H1 (cell line): ENCODE results near the gene PTPN3. TPM values are rescaled to one million over a fixed set of nuclear protein-coding genes. Genes with fewer than 3 reads are reported as not detected.

Source experiments
- CTCF ChIA-PET: fragments of 300-600 bp; sonication (Branson Sonifier 250); formaldehyde crosslinking; loops from one replicate; lab custom pipeline; 2021; ENCODE audit not compliant: partially characterized antibody; lab: Charles Lee
- POLR2A ChIA-PET: fragments of 300-600 bp; sonication (Branson Sonifier 250); formaldehyde crosslinking; loops from one replicate; lab custom pipeline; 2021; ENCODE audit warnings: inconsistent platforms; ENCODE audit not compliant: partially characterized antibody; lab: Charles Lee
- DNase-seq, 2 experiments: peaks; one replicate each; pipeline versions ENCODE4 v3.0.0 to v3.0.0-alpha.2; 2010 to 2022; ENCODE audit warnings: low spot score in 2 of 2, low read depth in 1 of 2, mixed read lengths in 1 of 2
- FAIRE-seq: peaks from 2 replicates; lab custom pipeline; 2011; peaks lifted over from hg19 to GRCh38; lab: Jason Lieb, UNC
- H2AFZ ChIP-seq: 2 replicates; pipeline ENCODE4 v1.8.1; 2012; ENCODE audit warnings: low read length, inconsistent platforms
- H2AK5ac ChIP-seq: 2 replicates; pipeline ENCODE4 v1.6.1; 2013; ENCODE audit warnings: low read depth, low read length
- H2BK120ac ChIP-seq: replicated peaks from 2 replicates; pipeline ENCODE3; 2013; ENCODE audit warnings: low read depth, low read length, inconsistent platforms
- H2BK12ac ChIP-seq: 2 replicates; pipeline ENCODE4 v1.6.1; 2013; ENCODE audit warnings: low read depth, low read length
- H2BK15ac ChIP-seq: 2 replicates; pipeline ENCODE4 v1.6.1; 2013; ENCODE audit warnings: low read length
- H2BK20ac ChIP-seq: 2 replicates; pipeline ENCODE4 v1.6.1; 2013; ENCODE audit warnings: low read length
- H2BK5ac ChIP-seq: 2 replicates; pipeline ENCODE4 v1.6.1; 2013; ENCODE audit warnings: low read depth, low read length
- H3K14ac ChIP-seq: 2 replicates; pipeline ENCODE4 v1.6.1; 2013; ENCODE audit warnings: inconsistent platforms; ENCODE audit not compliant: insufficient read length
- H3K18ac ChIP-seq: 2 replicates; pipeline ENCODE4 v1.6.1; 2013; ENCODE audit warnings: low read length; ENCODE audit errors: extremely low read depth
- H3K23ac ChIP-seq: 2 replicates; pipeline ENCODE4 v1.6.1; 2013; ENCODE audit warnings: inconsistent platforms; ENCODE audit not compliant: insufficient read length
- H3K23me2 ChIP-seq: 2 replicates; pipeline ENCODE4 v1.6.1; 2013; ENCODE audit warnings: low read depth, low read length
- H3K27ac ChIP-seq: 2 replicates; pipeline ENCODE4 v1.6.1; 2011; ENCODE audit warnings: low read depth, low read length, inconsistent platforms
- H3K27me3 ChIP-seq, 4 experiments: replicated peaks in 1 of 4; 1 replicate in 1 of 4; 2 replicates in 3 of 4; pipeline versions ENCODE4 v1.6.1 to v1.8.1; 2011 to 2013; ENCODE audit warnings: low read length in 3 of 4, mild to moderate bottlenecking in 3 of 4, inconsistent platforms in 2 of 4, mixed read lengths in 2 of 4, moderate library complexity in 1 of 4; ENCODE audit not compliant: control insufficient read depth in 3 of 4, insufficient read depth in 3 of 4; ENCODE audit errors: extremely low read depth in 1 of 4
- H3K36me3 ChIP-seq, 4 experiments: 2 replicates each; pipeline versions ENCODE4 v1.6.1 to v1.8.1; 2011 to 2013; ENCODE audit warnings: mild to moderate bottlenecking in 4 of 4, low read length in 3 of 4, moderate library complexity in 2 of 4, control low read depth in 1 of 4, inconsistent platforms in 1 of 4; ENCODE audit not compliant: insufficient read depth in 4 of 4, control insufficient read depth in 2 of 4
- H3K4ac ChIP-seq: replicated peaks from 2 replicates; pipeline ENCODE3; 2013; ENCODE audit warnings: low read length, low read depth, mixed read lengths, inconsistent platforms; ENCODE audit not compliant: insufficient read length
- H3K4me1 ChIP-seq, 4 experiments: replicated peaks in 1 of 4; 1 replicate in 1 of 4; 2 replicates in 3 of 4; pipeline versions ENCODE4 v1.6.1 to v1.8.1; 2011 to 2013; ENCODE audit warnings: low read length in 3 of 4, inconsistent platforms in 2 of 4, mixed read lengths in 1 of 4; ENCODE audit not compliant: insufficient read depth in 4 of 4, control insufficient read depth in 3 of 4
- H3K4me2 ChIP-seq, 2 experiments: 2 replicates each; pipeline versions ENCODE4 v1.6.1 to v1.8.1; 2011 to 2013; ENCODE audit warnings: low read depth in 2 of 2, low read length in 2 of 2, control low read depth in 1 of 2, inconsistent platforms in 1 of 2, mild to moderate bottlenecking in 1 of 2; ENCODE audit not compliant: insufficient read depth in 1 of 2
- H3K4me3 ChIP-seq, 4 experiments: fragments of 200-600, 300-600 bp in 1 of 4; sonication (generic), shearing (Covaris generic), sonication (Bioruptor Twin) in 1 of 4; 2 replicates each; pipeline versions ENCODE4 v1.5.1 to v1.8.1; 2011 to 2016; ENCODE audit warnings: low read length in 4 of 4, low read depth in 3 of 4, control low read depth in 2 of 4, inconsistent platforms in 2 of 4, mild to moderate bottlenecking in 2 of 4, mixed read lengths in 1 of 4, moderate library complexity in 1 of 4; ENCODE audit not compliant: insufficient read depth in 2 of 4; ENCODE audit errors: extremely low read depth in 1 of 4
- H3K56ac ChIP-seq: replicated peaks from 2 replicates; pipeline ENCODE3; 2013; ENCODE audit warnings: low read depth, mild to moderate bottlenecking, mixed read lengths, low read length, inconsistent platforms; ENCODE audit not compliant: insufficient read length
- H3K79me1 ChIP-seq: 2 replicates; pipeline ENCODE4 v1.6.1; 2013; ENCODE audit warnings: low read depth, low read length, control low read depth
- H3K79me2 ChIP-seq, 2 experiments: 2 replicates each; pipeline versions ENCODE4 v1.6.1 to v1.8.1; 2012 to 2013; ENCODE audit warnings: low read length in 2 of 2, mild to moderate bottlenecking in 2 of 2, inconsistent platforms in 1 of 2; ENCODE audit not compliant: insufficient read depth in 2 of 2, control insufficient read depth in 1 of 2
- H3K9ac ChIP-seq, 4 experiments: replicated peaks in 1 of 4; 1 replicate in 1 of 4; 2 replicates in 3 of 4; pipeline versions ENCODE4 v1.6.1 to v1.8.1; 2011 to 2013; ENCODE audit warnings: low read depth in 3 of 4, low read length in 3 of 4, control low read depth in 2 of 4, mild to moderate bottlenecking in 2 of 4, moderate library complexity in 2 of 4, inconsistent platforms in 1 of 4; ENCODE audit errors: extremely low read depth in 1 of 4
- H3K9me3 ChIP-seq, 2 experiments: 2 replicates each; pipeline versions ENCODE4 v1.6.1 to v1.8.1; 2012 to 2013; ENCODE audit warnings: mild to moderate bottlenecking in 2 of 2, moderate library complexity in 2 of 2, control low read depth in 1 of 2, inconsistent platforms in 1 of 2, low read depth in 1 of 2, low read length in 1 of 2, mixed read lengths in 1 of 2; ENCODE audit not compliant: insufficient read depth in 2 of 2
- H4K20me1 ChIP-seq, 2 experiments: replicated peaks in 1 of 2; 2 replicates each; pipeline versions ENCODE3 to v1.8.1; 2011 to 2013; ENCODE audit warnings: inconsistent platforms in 2 of 2, low read length in 2 of 2, mild to moderate bottlenecking in 1 of 2; ENCODE audit not compliant: insufficient read depth in 2 of 2, control insufficient read depth in 1 of 2
- H4K5ac ChIP-seq: 2 replicates; pipeline ENCODE4 v1.6.1; 2013; ENCODE audit warnings: low read length, low read depth, mixed read lengths, inconsistent platforms; ENCODE audit not compliant: insufficient read length
- H4K8ac ChIP-seq: 2 replicates; pipeline ENCODE4 v1.8.0; 2013; ENCODE audit warnings: mild to moderate bottlenecking, moderate library complexity, low read length, inconsistent platforms; ENCODE audit not compliant: insufficient read depth; ENCODE audit errors: extremely low read depth
- H4K91ac ChIP-seq: replicated peaks from 2 replicates; pipeline ENCODE3; 2013; ENCODE audit warnings: low read length, mixed read lengths, inconsistent platforms; ENCODE audit not compliant: insufficient read length
- EP300 ChIP-seq, 2 experiments: IDR thresholded peaks; 1 replicate in 1 of 2; 2 replicates in 1 of 2; pipeline ENCODE4 v1.6.1; 2011 to 2012; ENCODE audit warnings: low read depth in 2 of 2, low read length in 2 of 2, mild to moderate bottlenecking in 2 of 2, borderline replicate concordance in 1 of 2, inconsistent platforms in 1 of 2, moderate library complexity in 1 of 2
- FOSL1 ChIP-seq: IDR thresholded peaks from 2 replicates; pipeline ENCODE4 v1.6.1; 2011; ENCODE audit warnings: mild to moderate bottlenecking, low read depth, low read length, moderate library complexity; ENCODE audit not compliant: insufficient read depth
- HDAC2 ChIP-seq, 2 experiments: fragments of 300-600 bp in 1 of 2; sonication (generic) in 1 of 2; IDR thresholded peaks; 2 replicates each; pipeline ENCODE4 v1.6.1; 2011 to 2012; ENCODE audit warnings: low read depth in 2 of 2, low read length in 2 of 2, mild to moderate bottlenecking in 2 of 2, moderate library complexity in 2 of 2, borderline replicate concordance in 1 of 2, inconsistent platforms in 1 of 2
- POLR2A ChIP-seq, 2 experiments: IDR thresholded peaks; 1 replicate in 1 of 2; 2 replicates in 1 of 2; pipeline ENCODE4 v1.6.1; 2011; ENCODE audit warnings: low read depth in 2 of 2, low read length in 2 of 2, mild to moderate bottlenecking in 2 of 2; ENCODE audit errors: control extremely low read depth in 1 of 2
- RNF2 ChIP-seq: fragments of 200-900, 300-1000 bp; sonication (generic); IDR thresholded peaks from 2 replicates; pipeline ENCODE4 v1.7.1; 2016; ENCODE audit warnings: borderline replicate concordance, low read depth, mild to moderate bottlenecking, antibody characterized with exemption, low read length; ENCODE audit not compliant: poor library complexity, severe bottlenecking; ENCODE audit errors: missing control alignments
- RXRA ChIP-seq: IDR thresholded peaks from 2 replicates; pipeline ENCODE4 v1.6.1; 2011; ENCODE audit warnings: low read depth, mild to moderate bottlenecking, low read length, moderate library complexity; ENCODE audit not compliant: insufficient read depth
- SIX5 ChIP-seq: IDR thresholded peaks from 2 replicates; pipeline ENCODE4 v1.6.1; 2011; ENCODE audit warnings: mild to moderate bottlenecking, low read depth, low read length
- SP1 ChIP-seq: IDR thresholded peaks from 2 replicates; pipeline ENCODE4 v1.6.1; 2011; ENCODE audit warnings: low read depth, low read length
- TAF1 ChIP-seq: IDR thresholded peaks from 2 replicates; pipeline ENCODE4 v1.6.1; 2011; ENCODE audit warnings: mild to moderate bottlenecking, low read depth, low read length
- ZNF274 ChIP-seq: IDR thresholded peaks from 2 replicates; pipeline ENCODE4 v1.7.0; 2012; ENCODE audit warnings: low read length, borderline replicate concordance; ENCODE audit errors: extremely low read depth
- whole genome bisulfite sequencing, 2 experiments: shearing (Covaris generic) in 1 of 2; methylation state at CpG; one replicate each; pipeline versions ENCODE4 v1.1.6 to v1.1.7; 2013 to 2015; ENCODE audit warnings: low lambda C conversion rate in 2 of 2, mixed read lengths in 2 of 2, inconsistent platforms in 1 of 2, low coverage in 1 of 2, missing lambda C conversion rate in 1 of 2; ENCODE audit not compliant: insufficient replicate concordance in 2 of 2, insufficient coverage in 1 of 2, insufficient read length in 1 of 2; ENCODE audit errors: extremely low coverage in 1 of 2, missing lambda C conversion rate in 1 of 2; 5-methylcytosine and 5-hydroxymethylcytosine counted together
- polyA plus RNA-seq, 7 experiments: library from polyadenylated mRNA; depleted of rRNA in 3 of 7; stranded (reverse) in 5 of 7; unstranded in 2 of 7; fragments of >200 nt in 5 of 7; fragments of 200-250 nt in 2 of 7; gene quantifications; 1 replicate in 5 of 7; 2 replicates in 1 of 7; 4 replicates in 1 of 7; pipeline versions ENCODE4 v1.2.1 to v1.2.3, GENCODE V29; 2011 to 2013; ENCODE audit warnings: missing spikeins in 2 of 7, mixed read lengths in 2 of 7
- total RNA-seq: library from RNA; stranded (reverse); fragmentation: NEBNext Ultra II Directional; extraction: Animal tissue kit (Norgen Biotek cat#: 25700); gene quantifications from 2 replicates; pipeline ENCODE4 v1.2.1, GENCODE V29; 2021
- TF ChIP-seq, protein P1 (sequence below): IDR thresholded peaks from 2 replicates; pipeline ENCODE4 v1.6.1; 2012; ENCODE audit warnings: inconsistent platforms

PTPN3 gene
- total and polyA plus RNA-seq, 2 of the 8 experiments (the other 6 are each of a cell fraction or from before 2014, with no cell fraction given), result 2.9 to 3.7 TPM

DNA sequence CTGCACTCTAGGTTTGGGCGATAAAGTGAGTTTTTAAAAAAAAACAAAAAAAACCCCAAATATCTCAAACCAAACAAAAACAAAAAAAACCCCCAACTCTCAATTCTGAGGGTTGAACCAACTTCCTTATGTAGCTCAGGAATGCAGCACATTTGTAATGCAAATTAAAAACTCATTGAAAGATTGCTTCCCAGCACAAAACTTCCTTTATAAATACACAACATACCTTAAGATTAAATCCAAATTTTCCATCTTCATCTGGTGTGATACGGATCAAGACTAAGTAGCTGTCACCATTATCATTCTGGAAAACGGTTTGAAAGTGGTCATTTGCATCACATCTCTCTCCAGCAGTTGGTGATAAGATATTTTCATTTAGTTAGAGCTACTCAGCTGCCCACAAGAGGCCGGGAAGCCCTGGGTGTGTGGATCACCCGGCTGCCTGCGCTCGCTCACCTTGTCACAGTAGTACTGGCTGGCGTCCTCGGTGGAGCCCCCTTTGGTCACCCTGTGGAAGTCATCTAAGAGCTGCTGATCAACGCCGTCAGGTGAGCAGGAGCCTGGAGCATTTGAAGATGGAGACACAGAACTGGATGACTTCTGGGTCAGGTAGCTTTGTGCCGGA is 88.2 kb downstream of the PTPN3 start:
- H2BK120ac ChIP-seq, result no peak overlapping the region
- TF ChIP-seq ZNF274 (no peak), FOSL1 (no peak), RXRA (no peak), SIX5 (no peak), TAF1 (0 out of 2 replicates have a peak, but pooled peaks have one; percentile 20), EP300 (IDR thresholded peaks at IDR 0.05; ENCODE audit: borderline replicate concordance in 1 of 2, low read depth in 2 of 2, low read length in 2 of 2) (no peak), SP1 (no peak), HDAC2 (IDR thresholded peaks at IDR 0.05; ENCODE audit: borderline replicate concordance in 1 of 2, low read depth in 2 of 2, low read length in 2 of 2) (no peak), RNF2 (no peak), POLR2A (IDR thresholded peaks at IDR 0.05; ENCODE audit: control extremely low read depth in 1 of 2, low read depth in 2 of 2, low read length in 2 of 2) (no peak)
- TF ChIP-seq, protein P1, sequence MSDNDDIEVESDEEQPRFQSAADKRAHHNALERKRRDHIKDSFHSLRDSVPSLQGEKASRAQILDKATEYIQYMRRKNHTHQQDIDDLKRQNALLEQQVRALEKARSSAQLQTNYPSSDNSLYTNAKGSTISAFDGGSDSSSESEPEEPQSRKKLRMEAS, result no peak

More for the DNA sequence above, 88.2 kb downstream of the PTPN3 start:
- H3K9ac ChIP-seq, result no peak overlapping the region
- WGBS, 2 experiments, result 21% methylated on average over 12 of the region's 12 CpGs; no CpG with 5 or more reads in 1 of the 2 experiments
- H3K23ac ChIP-seq, result no peak overlapping the region
- H3K79me1 ChIP-seq, result no peaks in the 10 kb centered on the region
- no peaks in the 10 kb centered on the region for H3K9me3 ChIP-seq
- H3K4me2 ChIP-seq, result peak overlapping the region; percentile 18 to 30; a peak in 3 of 4 replicates
- peak overlapping the region; percentile 76 for H4K5ac ChIP-seq
- H3K56ac ChIP-seq, result no peak overlapping the region
- H2BK15ac ChIP-seq, result no peak overlapping the region
- no peak overlapping the region for H3K4ac ChIP-seq
- H3K79me2 ChIP-seq, result no peaks in the 10 kb centered on the region
- H4K91ac ChIP-seq, result no peak overlapping the region
- 0 out of 8 replicates have a peak overlapping the region, but pooled peaks of 1 of the 4 experiments have one; percentile 0 for H3K4me3 ChIP-seq
- peak overlapping the region; percentile 75 for H2BK12ac ChIP-seq
- H3K23me2 ChIP-seq, result no peaks in the 10 kb centered on the region
- H2AK5ac ChIP-seq, result 0 out of 2 replicates have a peak overlapping the region, but pooled peaks have one; percentile 82
- H3K14ac ChIP-seq, result no peak overlapping the region
- H2BK5ac ChIP-seq, result peak overlapping the region; percentile 72; the same call in 1 of the 2 replicates
- FAIRE-seq (no peak), DNase-seq (peak; percentile 56 to 79)
- no peak overlapping the region; the same call in 1 of the 2 replicates for H4K8ac ChIP-seq
- CTCF ChIA-PET, result interaction anchor here (0.6 to 5.7 kb wide), 62 partner anchors 10 to 687 kb away, joined by 3 to 80 read pairs (median 5); partner anchors contain the start of genes FRRS1L and TMEM245
- no peaks in the 10 kb centered on the region for H4K20me1 ChIP-seq
- peaks cover 5 to 20% (median 12%) of the 10 kb centered on the region in 4 experiments; a peak in 5 of 7 replicates for H3K4me1 ChIP-seq
- no peak overlapping the region for H3K27ac ChIP-seq
- POLR2A ChIA-PET, result interaction anchor here (0.6 to 1.6 kb wide), 6 partner anchors 10 to 476 kb away, joined by 3 to 4 read pairs (median 3); partner anchors contain the start of genes ABITRAM and ELP1
- no peak overlapping the region for H2AFZ ChIP-seq
- peak overlapping the region; percentile 73 for H2BK20ac ChIP-seq
- H3K18ac ChIP-seq, result no peak overlapping the region
- no peaks in the 10 kb centered on the region for H3K27me3 ChIP-seq
- no peaks in the 10 kb centered on the region for H3K36me3 ChIP-seq
